ENCODE results near the gene FAM3A.
"Not testable (repeated sequence)": the region's sequence is repeated elsewhere in the genome, so short reads cannot be mapped to it uniquely, and the experiment has no call there.

The FAM3A gene

GRCh38 chrX:154515966-154516655, at the start of gene FAM3A:
Gene FAM3A (minus strand): TSS chrX:154516232. CDS start chrX:154515772, 460 bp downstream.
- peak; percentile 92 for DNase-seq

- DNase-seq = not testable (repeated sequence)
These were observed 46.3 kb upstream of the FAM3A start for GRCh38 chrX:154562295-154562694.

- DNase-seq = not testable (repeated sequence)
These were observed 44.3 kb upstream of the FAM3A start for GRCh38 chrX:154560326-154560725.

DNA sequence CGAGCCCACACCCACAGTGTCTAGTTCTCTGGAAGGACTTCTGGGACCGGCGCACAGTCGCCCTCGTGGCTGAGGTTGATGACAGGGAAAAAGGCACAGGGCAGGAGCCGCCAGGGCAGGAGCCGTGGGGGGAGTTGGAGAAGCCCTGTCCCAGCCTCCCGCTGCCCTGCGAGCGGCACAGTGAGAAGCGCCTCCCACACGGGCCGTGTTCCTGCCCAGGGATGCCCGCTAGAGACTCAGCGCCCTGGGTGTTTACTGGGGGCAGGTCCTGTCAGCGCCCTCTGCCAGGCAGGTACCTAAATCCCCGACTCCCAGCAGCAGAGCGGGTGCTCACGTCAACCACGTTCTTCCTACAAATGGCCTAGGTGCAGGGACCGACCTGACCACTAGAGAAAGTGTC, 42.9 kb upstream of the FAM3A start:
- DNase-seq = not testable (repeated sequence)

DNA sequence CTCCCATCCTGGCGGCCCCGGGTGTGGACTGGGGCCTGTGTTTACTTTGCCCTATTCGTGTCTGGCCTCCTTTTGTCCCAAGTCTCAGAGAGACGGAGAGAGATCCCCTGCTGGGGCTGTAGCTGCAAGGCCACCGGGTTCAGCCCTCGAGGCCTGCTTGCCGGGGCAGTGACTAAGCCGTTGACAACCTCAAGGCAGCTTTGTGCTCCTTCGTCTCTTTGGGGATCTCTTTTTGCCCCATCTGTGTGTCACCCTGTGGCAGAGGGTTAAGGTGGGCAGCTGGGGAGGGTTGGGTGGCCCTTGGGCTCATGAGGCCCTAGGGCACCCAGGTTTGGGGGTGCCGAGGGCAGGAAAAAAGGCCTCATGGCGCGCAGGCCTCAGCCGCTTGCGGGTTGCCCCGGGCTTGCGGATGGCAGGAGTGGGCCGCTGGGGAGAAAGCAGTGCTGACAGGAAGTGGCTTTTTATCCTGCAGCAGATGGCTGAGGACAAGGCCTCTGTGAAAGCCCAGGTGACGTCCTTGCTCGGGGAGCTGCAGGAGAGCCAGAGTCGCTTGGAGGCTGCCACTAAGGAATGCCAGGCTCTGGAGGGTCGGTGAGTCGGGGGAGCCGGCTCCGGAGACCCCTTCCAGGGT, 42.1 kb upstream of the FAM3A start:
- not testable (repeated sequence) for DNase-seq

GRCh38 chrX:154552112-154552806, 36.2 kb upstream of the FAM3A start:
- DNase-seq = not testable (repeated sequence)

DNA sequence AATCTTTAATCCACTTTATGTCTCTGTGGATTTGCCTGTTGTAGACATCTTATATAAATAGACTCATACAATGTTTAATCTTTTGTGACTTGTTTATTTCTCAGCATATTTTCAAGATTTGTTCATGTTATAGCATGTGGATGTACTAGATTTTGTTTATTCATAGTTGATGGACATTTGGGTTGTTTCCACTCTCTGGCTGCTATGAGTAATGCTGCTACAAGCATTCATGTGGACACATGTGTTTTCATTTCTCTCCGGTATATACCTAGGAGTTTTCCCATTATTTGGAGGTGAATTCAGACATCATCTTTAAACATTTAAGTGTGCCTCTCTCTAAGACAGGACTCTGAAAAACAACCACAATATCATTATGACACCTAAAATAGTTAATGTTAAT, 33.7 kb upstream of the FAM3A start:
- no peak for DNase-seq

DNA sequence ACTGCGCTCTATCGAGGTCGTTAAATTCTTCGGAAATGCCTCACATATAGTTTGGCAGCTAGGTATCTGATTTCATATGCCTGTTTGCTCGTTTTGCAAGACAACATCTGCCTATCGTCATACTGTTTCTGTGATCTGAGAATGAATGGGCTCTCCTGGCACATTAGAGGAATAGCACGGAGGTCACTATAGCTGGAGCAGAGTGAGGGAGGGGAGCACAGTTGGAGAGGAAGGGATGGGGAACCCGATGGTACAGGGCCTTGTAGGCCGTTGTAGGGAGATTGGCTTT, 31.9 kb upstream of the FAM3A start:
- DNase-seq = no peak

DNA sequence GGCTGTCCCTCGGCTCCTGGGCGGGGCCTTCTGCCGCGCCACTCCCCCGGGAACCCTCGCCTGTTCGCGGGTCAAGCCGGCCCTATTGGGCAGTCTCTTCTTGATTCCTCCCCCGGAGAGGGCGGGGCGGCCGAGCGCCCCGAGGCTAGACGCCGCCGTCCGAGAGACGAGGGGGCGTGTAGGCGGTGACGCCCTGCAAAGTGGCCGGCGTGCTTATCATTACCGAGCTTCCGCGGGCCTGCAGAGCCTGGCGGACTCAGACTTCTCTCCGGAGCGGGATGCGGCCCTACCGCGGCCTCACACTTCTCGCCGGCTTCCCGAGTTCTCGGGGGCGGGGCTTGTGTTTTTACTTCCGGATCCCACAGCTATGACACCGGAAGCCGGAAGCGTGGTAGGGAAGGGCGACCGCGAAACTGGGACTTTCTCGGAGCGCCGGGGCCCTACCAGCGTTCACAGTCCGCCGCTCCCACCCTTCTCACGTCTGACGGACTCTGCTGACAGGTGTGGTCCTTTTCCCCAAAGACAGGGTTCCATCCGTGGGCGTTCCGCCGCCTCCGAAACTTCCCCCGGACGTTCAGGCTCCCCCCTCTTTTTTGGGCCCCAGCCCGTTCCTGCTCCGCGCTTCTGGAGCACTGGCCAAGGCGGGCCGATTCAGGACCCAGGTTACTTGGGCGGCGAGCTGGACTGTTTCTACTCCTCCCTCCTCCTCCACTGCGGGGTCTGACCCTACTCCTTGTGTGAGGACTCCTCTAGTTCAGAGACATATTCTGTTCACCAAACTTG, 31.4 kb upstream of the FAM3A start, which contains the start of gene IKBKG:
Gene IKBKG, plus strand, starts transcription at position 376 of the 783 bp plus-strand sequence. CDS start 4,383 bp downstream, outside the sequence.
- DNase-seq = peak; percentile 93

GRCh38 chrX:154546354-154547244, 30.6 kb upstream of the FAM3A start, which contains the start of gene G6PD:
Gene G6PD (minus strand): TSS chrX:154546846. CDS start chrX:154546155, 691 bp downstream.
- peak; percentile 83 for DNase-seq

DNA sequence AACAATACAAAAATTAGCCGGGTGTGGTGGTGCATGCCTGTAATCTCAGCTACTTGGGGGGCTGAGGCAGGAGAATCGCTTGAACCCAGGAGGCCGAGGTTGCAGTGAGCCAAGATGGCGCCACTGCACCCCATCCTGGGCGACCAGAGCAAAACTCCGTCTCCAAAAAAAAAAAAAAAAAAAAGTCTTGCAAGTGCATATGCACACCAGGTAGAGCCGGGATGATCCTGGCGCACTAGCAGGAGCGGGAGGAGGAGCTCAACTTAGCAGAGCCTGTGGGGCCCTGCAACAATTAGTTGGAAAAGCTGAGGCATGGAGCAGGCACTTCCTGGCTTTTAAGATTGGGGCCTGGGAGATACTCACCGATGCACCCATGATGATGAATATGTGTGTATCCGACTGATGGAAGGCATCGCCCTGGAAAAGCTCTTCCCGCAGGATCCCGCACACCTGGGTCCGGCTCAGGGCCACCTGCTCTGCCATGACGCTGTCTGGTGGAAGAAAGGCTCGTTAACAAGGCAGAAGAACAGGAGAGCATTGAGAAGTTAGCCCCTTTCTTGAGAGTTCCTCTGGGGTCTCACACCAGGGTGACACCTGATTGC, 29.7 kb upstream of the FAM3A start:
- DNase-seq = no peak

DNA sequence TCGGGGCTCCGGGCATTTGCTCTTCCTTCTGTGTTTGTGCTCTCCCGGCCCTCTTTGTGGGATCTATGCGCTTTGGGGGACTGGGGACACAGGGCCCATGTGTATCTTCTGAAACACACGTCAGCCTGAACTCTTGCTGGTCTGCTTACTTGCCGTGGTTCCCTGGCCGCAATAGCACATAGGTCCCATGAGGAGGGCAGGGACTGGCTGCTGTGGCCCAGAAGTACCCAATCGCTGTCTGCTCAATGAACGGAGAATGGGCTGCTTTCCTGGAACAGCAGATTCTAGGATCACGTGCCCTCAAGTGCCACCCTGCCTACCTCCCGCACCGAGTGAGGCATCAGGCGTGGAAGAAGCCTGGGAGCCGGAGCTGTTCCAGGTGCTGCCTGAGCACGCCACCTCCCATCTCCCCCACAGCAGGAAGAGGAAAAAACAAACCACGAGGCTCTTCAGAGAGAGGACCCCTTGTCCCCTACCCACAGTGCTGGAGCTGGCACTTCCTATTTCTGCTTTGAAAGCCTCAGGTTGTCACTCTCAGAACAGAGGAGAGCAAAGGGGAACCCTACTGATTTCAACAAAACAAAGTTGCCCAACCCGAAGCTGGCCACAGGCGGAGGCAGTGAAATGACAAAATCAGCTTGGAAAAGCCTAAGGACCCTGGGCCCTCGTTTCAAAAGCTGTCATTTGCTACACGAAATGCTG, 26.8 kb upstream of the FAM3A start:
- no peak for DNase-seq

DNA sequence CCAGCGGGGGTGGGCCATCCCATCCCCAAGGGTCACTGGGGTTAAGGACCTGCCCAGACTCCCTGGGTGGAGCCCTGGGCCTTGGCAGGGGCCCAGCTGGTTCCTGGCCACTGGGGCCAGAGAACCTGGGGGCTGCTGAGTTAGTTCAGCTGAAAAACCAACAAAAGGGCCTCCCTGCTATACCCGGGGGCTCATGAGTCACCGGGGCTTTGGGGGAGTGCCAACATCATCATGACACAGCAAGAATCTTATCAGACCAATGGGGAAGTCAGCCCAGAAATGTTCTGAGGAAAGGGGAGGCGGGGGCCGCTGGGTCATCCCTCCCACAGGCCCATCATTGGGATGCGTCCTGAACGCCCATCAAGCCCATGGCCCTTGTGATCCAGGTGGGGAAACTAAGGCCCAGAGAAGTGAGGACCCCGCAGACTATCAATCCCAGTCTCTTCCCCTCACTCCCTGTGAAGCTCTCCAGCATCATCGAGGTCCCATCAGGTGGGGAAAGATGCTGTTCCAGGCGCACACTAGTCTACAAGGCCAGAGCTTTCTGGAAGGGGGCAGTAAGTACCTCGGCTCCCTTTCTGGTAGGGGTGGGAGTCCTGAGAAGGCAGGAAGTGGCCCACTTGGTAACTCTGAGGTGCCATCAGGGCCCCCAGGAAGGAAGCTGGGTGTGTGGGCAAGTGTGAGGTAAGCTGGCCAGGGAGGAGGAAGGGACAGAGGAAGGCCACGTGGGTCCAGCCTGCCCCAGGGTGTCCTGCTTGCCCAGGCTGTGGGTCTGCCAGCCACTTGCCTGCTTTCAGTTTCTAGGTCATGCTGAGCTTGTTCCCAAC, 26.1 kb upstream of the FAM3A start:
- peak; percentile 18 for DNase-seq

- no peak for DNase-seq
These were observed 25.5 kb upstream of the FAM3A start for GRCh38 chrX:154541589-154541895.

GRCh38 chrX:154540897-154541535, 25.0 kb upstream of the FAM3A start:
- no peak for DNase-seq

- not testable (repeated sequence) for DNase-seq
These were observed 24.3 kb upstream of the FAM3A start for GRCh38 chrX:154540365-154540764.

- no peak for DNase-seq
These were observed 23.0 kb upstream of the FAM3A start for GRCh38 chrX:154539077-154539476.

DNA sequence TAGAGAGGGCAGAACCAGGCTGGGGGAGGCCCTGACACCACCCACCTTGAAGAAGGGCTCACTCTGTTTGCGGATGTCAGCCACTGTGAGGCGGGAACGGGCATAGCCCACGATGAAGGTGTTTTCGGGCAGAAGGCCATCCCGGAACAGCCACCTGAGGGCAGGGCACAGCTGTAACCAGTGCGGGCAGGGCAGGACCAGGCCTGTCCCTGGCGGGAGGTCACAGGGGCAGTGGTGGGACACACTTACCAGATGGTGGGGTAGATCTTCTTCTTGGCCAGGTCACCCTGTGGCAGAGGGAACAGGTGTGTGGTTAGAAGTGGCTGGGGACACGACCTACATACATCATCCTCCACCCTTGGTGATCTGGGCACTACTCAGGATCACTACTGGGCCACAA, 19.9 kb upstream of the FAM3A start:
- no peak for DNase-seq

GRCh38 chrX:154534526-154535322, 18.7 kb upstream of the FAM3A start:
- DNase-seq = peak; percentile 88
